Activated CD8-positive, alpha-beta memory T cell treated with anti-CD3 and anti-CD28 coated beads, Interleukin-2, amount 50 U/mL, for 1 hour (primary cell): ENCODE data around the gene GGTLC1.
"Not testable (repeated sequence)": the region's sequence is repeated elsewhere in the genome, so short reads cannot be mapped to it uniquely, and the experiment has no call there.

Experiments
- DNase-seq: peaks from one replicate; pipeline ENCODE4 v3.0.0-alpha.2; 2020; ENCODE audit errors: extremely low read depth

GGTLC1 gene

DNA sequence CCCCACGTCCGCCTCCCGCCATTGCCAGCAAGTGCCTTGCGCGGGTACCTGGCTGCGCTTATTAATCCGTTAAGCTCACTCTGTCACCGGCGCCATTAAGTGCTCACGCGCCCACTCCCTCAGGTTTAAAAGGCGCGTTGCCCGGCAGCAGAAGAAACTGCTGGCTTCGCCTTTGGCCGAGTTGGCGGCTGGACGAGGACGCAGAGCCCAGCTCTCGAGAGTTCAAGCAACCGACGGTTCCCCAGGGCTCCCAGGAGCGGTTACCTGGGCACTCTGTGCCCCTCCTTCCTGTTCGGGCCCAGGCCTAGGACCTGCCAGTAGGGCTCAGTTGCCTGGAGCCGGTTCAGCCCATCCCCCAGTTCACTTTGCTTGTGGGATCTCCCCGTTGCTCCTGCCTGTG, at the start of gene GGTLC1:
TSS of gene GGTLC1 (minus strand) at position 219 of the 400 bp plus-strand sequence. CDS start 2,168 bp downstream, outside the sequence.
- DNase-seq, result no peak

DNA sequence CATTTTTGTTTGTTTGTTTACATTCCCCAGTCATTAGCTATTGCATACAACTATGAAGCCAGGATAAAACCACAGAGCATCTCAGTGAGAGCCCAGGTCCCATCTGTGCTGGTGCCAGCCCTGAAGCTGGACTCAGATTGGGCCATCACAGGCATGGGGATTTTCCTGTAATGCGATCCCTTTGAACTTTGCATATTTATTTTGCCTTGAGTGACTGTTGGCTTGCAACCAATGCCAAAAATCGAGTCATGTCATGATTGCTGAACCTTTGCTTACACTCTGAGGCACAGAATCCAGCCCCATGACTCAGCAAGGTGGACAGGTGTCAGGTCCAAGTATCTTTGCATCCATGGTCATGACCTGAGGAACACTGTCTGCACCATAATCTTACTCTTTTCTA, 46.2 kb upstream of the GGTLC1 start:
- no peak for DNase-seq

DNA sequence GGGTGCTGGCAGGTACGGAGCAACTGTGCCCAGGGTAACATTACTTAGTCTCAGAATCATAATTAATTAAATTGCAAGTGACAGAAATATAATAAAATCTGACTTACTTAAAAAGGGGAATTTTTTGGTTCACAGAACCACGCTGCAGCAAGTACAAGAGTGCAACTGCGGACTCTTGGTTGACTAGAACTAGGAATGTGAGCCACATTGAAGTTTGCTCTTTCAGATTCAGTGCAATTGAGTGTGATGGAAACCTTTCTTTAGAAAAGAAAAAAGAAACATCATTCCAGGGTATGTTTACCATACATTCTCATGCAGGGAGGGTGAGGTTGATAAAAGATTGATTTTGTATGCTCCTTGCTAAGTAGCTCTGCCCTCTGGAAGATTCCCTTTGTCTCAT, 45.0 kb upstream of the GGTLC1 start:
- DNase-seq, result no peak

DNA sequence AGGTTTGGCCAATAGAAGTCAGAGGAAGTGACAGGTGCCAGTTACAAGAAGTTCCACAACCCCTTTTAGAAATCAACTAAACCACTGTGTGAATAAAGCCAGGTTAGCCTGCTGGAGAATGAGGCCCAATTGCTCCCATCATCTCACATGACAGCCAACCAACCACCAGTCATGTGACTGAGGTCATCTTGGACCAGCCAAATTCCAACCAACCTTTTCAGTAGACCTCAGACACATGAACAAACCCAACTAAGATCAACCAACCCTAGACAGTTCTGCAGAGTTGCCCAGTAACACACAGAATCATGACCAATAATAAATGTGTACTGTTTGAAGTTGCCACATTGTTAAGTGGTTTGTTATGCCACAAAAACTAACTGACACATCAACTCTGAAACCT, 44.6 kb upstream of the GGTLC1 start:
- no peak for DNase-seq

DNA sequence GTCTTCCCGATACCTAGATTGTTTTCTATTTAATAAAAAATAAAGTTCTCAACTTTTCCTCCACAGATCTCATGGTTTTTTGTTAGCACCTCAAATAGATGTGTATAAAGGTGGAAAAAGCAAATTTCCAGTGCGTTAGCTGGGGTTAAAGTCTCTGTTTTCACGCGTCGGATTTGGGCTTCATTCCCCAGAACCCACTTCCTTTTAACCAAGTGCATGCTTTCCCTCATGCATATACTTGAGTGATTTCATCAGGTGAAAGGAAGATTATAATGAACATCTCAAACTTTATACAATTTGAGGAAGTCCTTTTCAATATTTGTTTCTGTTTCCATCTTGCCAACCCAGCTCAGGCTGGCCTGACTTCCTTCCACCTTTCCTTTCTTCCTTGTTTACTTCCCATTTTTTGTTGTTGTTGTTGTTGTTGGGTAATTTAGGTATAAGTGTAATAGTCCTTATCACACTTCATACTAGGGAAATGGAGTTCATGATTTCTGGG, 43.9 kb upstream of the GGTLC1 start:
- DNase-seq, result no peak

DNA sequence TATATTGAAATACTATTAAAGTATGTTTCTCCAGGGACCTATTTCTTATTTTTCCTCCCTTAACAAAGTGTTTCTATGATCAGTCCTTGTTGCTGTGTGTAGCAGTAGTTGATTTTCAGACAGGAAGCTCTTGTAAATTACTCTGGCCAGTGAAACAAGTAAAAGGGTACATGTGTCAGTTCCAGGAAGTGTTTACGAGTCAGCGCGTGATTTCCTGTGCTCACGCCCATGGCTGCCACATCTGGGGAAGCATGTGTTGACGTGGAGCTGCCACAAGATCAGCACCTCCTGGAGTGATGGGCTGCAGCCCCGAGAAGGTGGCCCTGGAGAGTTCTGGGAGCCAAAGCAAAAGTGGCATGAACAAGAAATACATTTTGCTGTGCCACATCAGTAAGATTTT, 38.6 kb upstream of the GGTLC1 start:
- DNase-seq, result peak; percentile 43

DNA sequence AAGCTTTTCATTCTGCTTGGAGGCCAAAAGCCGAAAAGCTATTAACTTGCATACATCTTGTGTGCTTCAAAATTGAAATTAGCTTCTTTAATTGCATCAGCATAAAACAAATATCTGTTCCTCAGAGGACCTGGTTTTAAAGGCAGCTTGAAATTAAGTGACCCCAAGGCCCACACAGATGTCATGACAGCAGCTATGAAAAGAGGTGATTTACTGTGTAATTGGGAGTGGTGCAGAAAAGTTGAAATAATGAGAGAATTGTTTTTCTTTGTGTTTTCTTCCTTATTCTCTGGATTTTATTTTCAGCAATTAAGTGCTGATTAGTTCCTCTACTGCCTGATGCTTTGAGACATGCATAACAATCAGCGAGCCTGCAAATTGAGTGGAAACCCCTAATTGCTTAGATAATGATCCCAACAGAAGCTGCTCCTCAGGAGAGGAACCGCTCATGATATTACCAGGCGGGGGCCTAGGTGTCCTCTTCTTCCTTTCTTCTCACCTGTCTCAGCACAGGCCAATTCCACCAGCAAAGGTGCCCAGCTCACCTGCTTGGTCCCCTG, 34.1 kb upstream of the GGTLC1 start:
- no peak for DNase-seq

DNA sequence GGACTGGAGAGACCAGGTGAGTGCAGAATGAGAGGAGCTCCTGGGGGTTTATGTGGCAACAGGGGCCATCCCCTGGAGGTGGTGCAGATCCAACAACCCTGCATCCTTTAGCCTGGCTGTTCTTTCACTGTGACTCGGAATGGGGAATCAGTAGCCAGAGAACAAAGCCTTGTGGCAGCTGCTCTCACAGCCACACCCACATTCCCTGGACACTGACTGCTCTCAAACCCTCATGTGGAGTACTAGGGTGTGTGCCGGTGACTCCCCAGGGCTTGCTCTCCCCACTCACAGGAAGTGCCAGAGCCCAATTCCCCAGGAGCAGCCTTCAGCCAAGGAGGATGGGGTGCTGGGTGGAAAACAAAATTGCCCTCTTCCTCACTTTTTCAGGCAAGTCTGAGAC, 30.2 kb upstream of the GGTLC1 start:
- DNase-seq, result no peak

DNA sequence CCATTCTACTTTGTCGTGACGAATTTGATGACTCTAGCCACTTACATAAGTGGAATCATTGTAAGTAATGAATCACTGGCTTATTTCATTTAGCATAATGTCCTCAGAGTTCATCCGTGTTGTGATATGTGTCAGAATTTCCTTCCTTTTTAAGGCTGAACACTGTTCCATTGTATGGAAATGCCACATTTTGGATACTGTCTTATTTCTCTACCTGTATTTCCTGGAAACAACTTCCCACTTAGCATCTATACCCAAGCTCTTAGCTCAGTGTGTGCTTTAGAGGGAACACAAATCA, 28.8 kb upstream of the GGTLC1 start:
- no peak for DNase-seq

DNA sequence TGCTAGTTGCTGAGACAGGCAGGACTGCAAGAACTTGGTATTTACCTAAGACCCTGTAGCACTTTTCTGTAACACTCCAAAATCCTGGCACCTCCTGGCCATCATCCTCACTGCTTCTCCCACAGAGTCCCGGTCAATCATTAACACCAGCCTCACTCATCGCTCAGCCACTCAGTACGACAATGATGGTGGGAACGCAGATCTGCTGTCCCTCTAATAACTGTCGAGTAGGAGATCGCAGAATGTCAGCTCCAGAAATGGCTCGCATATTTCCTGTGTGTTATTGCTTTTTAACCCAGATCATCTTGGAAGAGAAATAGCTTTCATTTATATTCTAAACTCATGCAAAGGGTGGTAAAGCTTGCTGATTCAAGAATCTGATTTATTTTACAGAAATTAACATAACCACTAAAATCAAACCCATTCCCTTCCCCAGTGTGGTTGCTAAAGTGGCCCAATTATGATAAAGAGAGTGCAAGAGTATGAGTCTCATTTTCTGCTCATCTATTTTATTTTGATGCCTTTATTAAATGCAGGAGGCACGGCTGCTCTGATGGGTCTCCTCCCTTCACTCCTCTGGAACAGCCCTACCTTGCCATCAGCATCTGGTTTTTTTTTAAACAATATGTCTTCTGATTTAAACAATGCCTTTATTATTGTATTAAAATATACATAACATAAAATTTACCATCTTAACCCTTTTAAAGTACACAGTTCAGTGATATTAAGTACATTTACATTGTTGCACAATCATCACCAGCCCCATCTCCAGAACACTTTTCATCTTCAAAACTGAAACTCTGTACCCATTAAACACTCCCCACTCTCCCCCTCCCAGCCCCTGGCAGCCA, 28.3 kb upstream of the GGTLC1 start:
- no peak for DNase-seq

DNA sequence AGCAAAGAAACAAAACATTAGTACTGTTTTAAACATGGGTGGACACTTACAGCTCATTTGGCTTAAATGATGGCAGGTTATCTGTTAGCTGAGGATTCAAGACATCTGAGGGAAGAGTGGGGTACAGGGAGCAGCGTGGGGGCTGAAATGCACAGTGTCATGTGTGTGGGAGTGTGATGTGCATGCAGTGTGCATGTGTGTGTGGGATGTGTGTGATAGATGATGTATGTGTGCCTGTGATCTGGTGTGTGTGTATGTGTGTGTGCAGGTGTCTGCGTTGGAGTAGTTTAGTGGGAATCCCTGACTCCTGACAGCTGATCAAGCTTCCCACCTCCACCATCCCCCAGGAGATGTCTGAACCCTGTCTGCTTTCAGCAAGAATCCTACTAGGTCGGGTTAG, 25.4 kb upstream of the GGTLC1 start:
- no peak for DNase-seq

DNA sequence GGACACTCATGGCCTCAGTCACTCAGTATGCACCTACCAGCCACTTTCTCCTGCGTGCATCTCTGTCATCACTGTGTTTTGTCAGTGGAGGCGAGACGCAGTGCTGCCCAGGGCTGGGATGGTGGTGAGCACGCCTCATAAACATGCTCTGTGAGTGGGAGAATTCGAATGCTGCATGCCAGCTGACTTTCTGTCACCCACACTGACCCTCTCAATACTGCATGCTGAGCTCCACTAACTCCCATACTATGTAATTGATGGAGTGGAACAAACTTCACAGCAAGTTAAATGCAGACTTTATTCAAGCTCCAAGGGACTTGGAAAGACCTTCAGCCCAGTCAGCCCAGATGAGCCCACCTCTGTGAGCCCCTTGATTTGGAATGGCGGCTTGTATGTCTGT, 22.7 kb upstream of the GGTLC1 start:
- no peak for DNase-seq

DNA sequence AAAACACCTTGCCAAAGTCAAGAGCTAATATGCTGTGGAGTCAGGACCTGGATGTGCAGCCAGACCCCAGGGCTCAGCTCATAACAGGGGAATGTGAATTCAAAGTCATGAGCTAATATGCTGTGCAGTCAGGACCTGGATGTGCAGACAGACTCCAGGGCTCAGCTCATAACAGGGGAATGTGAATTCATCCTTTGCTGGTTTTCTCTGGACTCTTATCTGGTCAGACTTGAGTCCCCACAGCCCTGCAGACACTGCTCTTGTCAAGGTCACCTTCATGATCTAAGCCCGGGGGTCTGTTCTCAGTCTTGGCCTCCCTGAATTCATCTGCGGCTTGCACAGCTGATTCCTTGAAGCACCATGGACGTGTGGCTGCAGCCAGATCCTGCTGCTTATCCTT, 19.2 kb upstream of the GGTLC1 start:
- no peak for DNase-seq

DNA sequence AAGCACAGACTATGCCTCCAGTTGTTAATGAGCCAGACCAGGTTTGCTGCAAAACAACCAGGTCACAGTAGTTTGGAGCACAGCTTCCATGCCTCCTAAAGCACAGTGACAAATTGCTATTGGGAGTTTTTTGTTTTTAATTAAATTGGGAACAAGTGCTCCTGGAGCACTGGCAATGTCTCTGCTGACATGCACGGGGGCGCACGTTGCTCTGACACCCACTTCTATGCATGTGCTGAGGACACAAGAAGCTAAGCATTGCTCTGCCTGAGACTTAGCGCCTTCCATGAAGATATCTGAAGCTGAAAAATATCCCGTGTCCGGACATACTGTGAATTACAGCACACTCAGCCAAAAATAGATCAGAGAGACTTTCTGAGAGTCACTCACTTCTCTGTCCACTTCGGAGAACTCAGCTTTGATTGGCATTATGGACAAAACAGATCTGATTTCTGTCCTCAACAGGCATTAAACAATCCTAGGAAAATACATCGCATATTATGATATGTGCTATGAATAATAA, 18.6 kb upstream of the GGTLC1 start:
- no peak for DNase-seq

DNA sequence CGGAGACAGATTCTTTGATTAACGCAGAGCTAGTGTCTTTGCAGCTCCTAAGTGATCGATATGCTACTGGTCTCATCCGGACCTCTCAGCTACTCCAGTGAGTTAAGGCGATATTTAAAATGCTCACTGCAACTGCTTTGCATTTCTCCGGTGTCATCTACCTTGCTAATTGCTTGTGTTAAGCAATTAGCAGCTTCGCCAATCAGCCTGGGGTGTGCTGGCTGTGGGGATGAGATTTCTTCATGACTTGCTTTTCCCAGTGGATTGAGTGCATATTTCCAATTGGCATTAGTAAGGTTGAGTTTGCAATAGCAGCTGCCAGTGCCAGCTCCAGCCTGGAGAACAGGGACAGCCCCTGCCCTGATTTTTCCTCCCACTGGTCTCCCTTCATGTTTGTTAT, 18.0 kb upstream of the GGTLC1 start:
- no peak for DNase-seq

DNA sequence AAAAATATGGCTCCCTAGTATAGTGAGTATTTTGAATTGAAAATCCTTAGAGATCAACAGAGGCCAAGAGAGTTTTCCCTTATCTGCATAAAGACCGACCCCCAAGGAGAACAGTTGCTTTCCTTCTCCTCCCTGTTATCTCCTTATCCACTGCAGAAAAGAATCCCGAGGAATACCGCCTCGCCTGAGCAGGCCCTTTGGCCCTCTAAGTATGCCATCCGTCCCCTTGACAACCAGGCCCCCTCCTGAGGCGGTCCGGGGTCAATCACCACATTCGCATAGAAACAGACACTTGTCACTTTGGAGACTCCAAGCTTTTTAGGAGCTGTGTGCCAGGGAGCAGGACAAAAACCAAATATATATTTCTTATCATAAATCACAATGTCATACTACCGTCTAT, 15.9 kb upstream of the GGTLC1 start:
- no peak for DNase-seq

DNA sequence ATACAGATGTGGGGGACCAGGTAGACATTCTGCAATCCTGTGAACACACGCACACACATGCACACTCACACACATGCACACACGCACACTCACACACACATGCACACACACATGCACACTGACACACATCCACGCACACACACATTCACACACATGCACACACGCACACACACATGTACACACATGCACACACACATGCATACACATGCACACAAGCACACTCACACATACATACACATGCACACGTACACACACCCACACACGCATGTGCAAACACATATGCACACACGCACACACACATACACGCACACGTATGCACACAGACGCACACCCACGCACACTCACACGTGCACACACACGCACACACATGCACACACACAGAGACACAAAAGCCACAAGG, 14.3 kb upstream of the GGTLC1 start:
- no peak for DNase-seq

DNA sequence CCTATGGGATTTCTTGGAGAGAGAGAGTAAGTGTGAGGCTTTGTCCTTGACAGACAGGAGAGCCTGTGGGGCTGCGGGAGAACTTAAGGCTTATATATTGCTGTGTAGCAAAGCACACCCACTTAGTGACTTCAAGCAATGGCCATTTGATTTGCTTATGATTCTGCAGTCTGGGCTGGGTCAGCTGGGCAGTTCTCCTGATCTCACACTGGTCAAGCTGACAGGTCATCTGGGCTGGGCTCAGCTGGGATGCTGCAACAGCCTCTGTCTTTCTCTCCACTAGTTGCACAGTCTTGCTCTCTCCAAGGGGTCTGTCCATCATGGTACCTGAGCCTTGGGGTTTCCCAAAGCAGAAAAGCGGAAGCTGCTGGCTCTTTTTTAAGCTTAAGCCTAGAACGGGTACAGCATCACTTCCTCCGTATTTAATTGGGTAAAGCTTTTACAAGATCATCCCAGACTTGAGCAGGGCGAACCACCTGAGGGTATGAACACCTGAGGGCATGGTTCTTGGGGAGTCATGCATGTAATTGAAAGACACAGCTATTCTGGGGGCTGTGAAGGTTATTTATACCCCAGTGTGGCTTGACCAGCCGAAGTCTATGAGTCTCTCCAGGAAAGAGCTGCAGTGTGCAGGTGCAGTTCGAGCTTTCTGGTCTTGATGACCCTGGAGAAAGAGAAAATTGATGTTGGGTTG, 13.3 kb upstream of the GGTLC1 start:
- no peak for DNase-seq

DNA sequence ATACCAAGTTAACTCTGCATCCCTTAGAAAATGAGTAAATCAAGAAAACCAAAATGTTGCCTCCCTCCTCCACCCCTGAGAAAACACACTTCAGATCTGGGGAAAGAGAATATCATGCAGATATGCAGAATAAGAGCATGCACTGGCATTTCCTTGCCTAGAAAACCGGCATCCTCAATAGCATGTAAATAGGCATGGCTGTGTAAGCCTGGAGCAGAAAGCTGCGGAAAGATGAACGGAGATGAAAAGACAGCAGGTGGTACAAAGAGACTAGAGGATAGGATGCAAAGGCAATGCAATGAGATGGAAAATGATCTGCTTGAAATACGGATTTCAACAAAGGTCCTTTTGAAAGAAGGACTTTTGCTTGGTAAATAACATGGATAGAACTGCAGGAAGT, 10.3 kb upstream of the GGTLC1 start:
- DNase-seq, result no peak

DNA sequence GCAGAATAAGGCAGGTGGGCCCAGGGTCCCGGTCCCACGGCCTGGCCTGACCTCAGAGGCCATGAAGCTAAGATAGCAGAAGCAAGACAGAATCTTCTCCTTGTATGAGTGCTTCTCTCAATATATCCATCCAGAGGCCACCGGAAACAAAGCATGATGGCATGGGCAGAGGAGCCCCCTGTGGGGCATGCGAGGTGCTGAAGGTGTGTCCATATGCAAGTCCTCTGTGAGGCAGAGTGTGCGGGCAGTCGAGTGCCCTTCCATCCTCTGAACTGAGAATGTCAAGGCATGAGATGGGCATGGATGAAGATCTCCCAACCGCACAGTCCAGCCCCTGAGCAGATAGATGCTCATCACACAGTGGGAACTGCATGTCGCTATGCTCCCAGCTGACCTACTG, 9.8 kb upstream of the GGTLC1 start:
- no peak for DNase-seq

DNA sequence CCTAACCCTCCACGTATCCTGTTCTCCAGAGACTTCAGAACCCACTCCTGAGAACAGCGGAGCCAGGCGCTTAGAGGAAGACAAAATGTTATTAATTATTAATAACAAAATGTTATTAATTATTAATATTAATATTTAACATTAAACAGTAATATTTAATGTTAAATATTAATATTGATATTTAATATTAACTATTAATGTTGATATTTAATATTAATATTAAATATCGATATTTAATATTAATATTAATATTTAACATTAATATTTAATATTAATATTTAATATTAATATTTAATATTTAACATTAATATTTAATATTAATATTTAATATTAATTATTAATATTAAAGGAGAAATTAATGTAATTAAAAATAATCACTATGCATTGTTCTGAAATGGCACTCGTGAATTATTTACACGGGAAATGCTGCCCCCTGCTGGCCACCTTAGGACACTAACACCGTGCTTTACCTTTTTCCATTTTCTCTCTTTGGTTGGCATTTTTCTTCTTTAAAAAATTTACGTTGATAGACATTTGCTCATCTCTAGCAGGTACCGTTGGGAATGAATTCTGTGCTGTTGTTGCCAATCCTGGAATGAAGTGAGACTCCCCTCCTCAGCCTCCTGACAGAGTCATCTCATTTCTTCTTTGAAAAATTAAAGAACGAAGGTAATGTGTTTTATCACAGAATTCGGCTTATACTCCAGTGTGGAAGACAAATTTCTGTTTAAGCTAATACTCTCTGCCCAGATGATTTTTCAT, 7.5 kb upstream of the GGTLC1 start:
- DNase-seq, result peak; percentile 16

DNA sequence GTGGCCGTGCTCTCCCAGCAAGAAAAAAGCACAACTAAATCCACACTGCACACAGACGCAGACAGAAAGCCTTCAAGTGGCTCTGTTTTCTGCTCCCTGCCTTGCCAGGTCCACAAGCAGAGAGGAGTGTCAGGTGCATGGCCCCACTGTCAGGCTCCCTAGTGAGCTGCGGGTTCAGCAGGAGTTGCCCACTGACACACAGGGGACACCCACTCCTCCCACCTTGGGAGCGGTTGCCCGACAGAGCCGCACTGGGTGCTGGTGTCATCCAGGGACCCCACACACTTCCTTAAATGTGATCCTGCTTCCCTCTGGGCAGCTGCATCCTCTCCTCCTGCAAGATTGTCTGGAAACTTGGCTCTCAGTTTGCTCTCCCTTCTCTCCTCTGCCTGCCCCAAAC, 6.7 kb upstream of the GGTLC1 start:
- not testable (repeated sequence) for DNase-seq
